Skin epidermis (tissue), 12 donors: ENCODE results near the gene VLDLR.
"Not testable (repeated sequence)": the region's sequence is repeated elsewhere in the genome, so short reads cannot be mapped to it uniquely, and the experiment has no call there.

Experiments
- H3K27ac ChIP-seq, 21 experiments: fragments of 200-600 bp; sonication (generic) in 11 of 21; one replicate each; pipeline ENCODE4 v1.5.0; 2020; ENCODE audit warnings: mild to moderate bottlenecking in 3 of 21, inconsistent platforms in 2 of 21, moderate library complexity in 2 of 21
- H3K4me3 ChIP-seq, 7 experiments: fragments of 200-600 bp; sonication (generic) in 2 of 7; one replicate each; pipeline ENCODE4 v1.5.0; 2020; ENCODE audit warnings: inconsistent platforms in 2 of 7, mild to moderate bottlenecking in 2 of 7, moderate library complexity in 1 of 7

The VLDLR gene

GRCh38 chr9:2700398-2700797 lies 78.8 kb downstream of the VLDLR start:
- Histone ChIP-seq H3K4me3 (no peak overlapping the region), H3K27ac (no peak overlapping the region)

- H3K4me3 ChIP-seq = no peak overlapping the region
Observed at GRCh38 chr9:2700909-2701550, 79.4 kb downstream of the VLDLR start.

GRCh38 chr9:2704504-2704903 lies 82.9 kb downstream of the VLDLR start:
- H3K4me3 ChIP-seq = no peak overlapping the region
- H3K27ac ChIP-seq = no peak overlapping the region

More at GRCh38 chr9:2700909-2701550, 79.4 kb downstream of the VLDLR start:
- no peak overlapping the region for H3K27ac ChIP-seq

- not testable (repeated sequence) for H3K4me3 ChIP-seq, H3K27ac ChIP-seq
Observed at GRCh38 chr9:2707256-2707655, 85.7 kb downstream of the VLDLR start.
